ENCODE data around the gene FXYD6. TPM values are rescaled to one million over a fixed set of nuclear protein-coding genes. Genes with fewer than 3 reads are reported as not detected.

The FXYD6 gene
- total RNA-seq, 1 donor from 2014 or later = 10.5 TPM

DNA sequence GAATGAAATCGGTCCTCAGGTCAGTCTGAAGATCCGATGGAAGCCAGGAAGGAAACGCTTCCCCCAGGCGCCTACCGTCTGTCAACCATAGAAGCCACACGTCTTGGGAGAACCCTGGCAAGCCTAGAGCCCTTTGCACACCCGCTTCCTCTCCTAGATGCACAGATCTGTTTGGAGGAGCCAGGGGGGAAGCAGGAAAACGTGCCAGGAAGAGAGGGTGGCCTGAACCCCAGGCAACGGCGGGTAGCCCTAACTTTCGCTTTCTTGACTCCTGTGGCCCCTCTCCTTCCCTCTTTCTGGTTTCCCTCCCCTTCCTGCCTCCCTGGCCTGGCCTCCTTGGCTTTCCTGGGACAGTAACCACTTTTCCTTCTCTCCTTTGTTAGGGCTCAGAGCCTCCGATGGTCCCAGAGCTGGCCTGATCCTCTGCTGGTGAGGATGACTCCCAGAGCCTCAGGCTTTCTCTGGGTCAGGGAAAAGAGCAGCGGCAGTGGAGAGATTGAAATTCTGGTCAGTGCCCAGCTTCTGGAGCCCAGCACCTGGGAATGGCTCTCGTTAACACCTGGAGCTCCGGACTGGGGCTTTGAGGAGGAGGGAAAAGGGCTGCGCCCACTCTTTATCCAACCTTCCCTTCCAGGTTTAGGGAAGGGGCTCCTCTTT is 2.1 kb downstream of the FXYD6 start:
- H3K9ac ChIP-seq (ENCODE audit: low read length) = no peak overlapping the region
- peaks cover 45% of the 10 kb centered on the region for H3K27me3 ChIP-seq (ENCODE audit: insufficient read depth, low read length)
- peaks cover 16% of the 10 kb centered on the region for H3K4me1 Mint-ChIP-seq (ENCODE audit: low read depth, unreplicated experiment)

DNA sequence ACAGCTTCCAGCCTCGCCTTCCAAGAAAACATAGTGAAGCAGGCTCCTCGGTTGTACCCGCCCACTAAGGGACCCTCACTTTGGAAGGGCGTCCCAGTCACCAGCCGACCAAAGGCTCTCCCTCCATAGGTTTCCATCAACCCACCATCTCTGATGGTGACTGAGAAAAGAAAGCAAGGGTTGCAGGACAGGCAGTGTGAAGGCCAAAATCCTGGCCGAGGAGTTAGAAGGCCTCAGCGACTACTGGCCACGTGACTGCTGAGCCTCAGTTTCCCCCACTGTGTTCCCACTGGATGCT is 2.7 kb downstream of the FXYD6 start:
- TF ChIP-seq EZH2 (IDR thresholded peaks at IDR 0.05; ENCODE audit: insufficient read depth, low read length) = no peak
- TF ChIP-seq, protein P1, sequence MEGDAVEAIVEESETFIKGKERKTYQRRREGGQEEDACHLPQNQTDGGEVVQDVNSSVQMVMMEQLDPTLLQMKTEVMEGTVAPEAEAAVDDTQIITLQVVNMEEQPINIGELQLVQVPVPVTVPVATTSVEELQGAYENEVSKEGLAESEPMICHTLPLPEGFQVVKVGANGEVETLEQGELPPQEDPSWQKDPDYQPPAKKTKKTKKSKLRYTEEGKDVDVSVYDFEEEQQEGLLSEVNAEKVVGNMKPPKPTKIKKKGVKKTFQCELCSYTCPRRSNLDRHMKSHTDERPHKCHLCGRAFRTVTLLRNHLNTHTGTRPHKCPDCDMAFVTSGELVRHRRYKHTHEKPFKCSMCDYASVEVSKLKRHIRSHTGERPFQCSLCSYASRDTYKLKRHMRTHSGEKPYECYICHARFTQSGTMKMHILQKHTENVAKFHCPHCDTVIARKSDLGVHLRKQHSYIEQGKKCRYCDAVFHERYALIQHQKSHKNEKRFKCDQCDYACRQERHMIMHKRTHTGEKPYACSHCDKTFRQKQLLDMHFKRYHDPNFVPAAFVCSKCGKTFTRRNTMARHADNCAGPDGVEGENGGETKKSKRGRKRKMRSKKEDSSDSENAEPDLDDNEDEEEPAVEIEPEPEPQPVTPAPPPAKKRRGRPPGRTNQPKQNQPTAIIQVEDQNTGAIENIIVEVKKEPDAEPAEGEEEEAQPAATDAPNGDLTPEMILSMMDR (IDR thresholded peaks at IDR 0.05; ENCODE audit: insufficient read depth, low read depth, low read length) = no peak
- Histone ChIP-seq H3K36me3 (ENCODE audit: insufficient read depth, low read length) (no peaks in the 10 kb centered on the region), H3K27me3 (ENCODE audit: insufficient read depth, low read length) (peaks cover 42% of the 10 kb centered on the region), H3K4me1 (ENCODE audit: insufficient read depth, low read length) (peaks cover 5% of the 10 kb centered on the region), H3K9ac (ENCODE audit: low read length) (no peak overlapping the region), H3K79me2 (ENCODE audit: insufficient read depth, low read length) (no peaks in the 10 kb centered on the region), H2AFZ (ENCODE audit: low read depth, low read length) (no peak overlapping the region), H3K9me3 (ENCODE audit: insufficient read depth, low read depth, low read length) (no peaks in the 10 kb centered on the region), H3K27ac (ENCODE audit: low read depth, low read length) (no peak overlapping the region), H4K20me1 (ENCODE audit: insufficient read depth, low read length) (peaks cover 4% of the 10 kb centered on the region), H3K4me3 (ENCODE audit: insufficient read depth, low read depth, low read length) (no peak overlapping the region), H3K4me2 (ENCODE audit: low read length) (no peak overlapping the region)
- Mint-ChIP-seq H3K27me3 (ENCODE audit: low read depth, unreplicated experiment) (peaks cover 55% of the 10 kb centered on the region), H3K36me3 (ENCODE audit: low read depth, unreplicated experiment) (no peaks in the 10 kb centered on the region), H3K4me3 (ENCODE audit: unreplicated experiment) (no peak overlapping the region), H3K9me3 (ENCODE audit: unreplicated experiment) (peaks cover 4% of the 10 kb centered on the region), H3K27ac (ENCODE audit: unreplicated experiment) (no peak overlapping the region), H3K4me1 (ENCODE audit: low read depth, unreplicated experiment) (peaks cover 16% of the 10 kb centered on the region)
- no peak for DNase-seq (ENCODE audit: low read depth)
- FAIRE-seq = no peak

More for the DNA sequence above, 2.1 kb downstream of the FXYD6 start:
- H2AFZ ChIP-seq (ENCODE audit: low read depth, low read length) = no peak overlapping the region
- no peak overlapping the region for H3K4me2 ChIP-seq (ENCODE audit: low read length)
- H3K4me3 Mint-ChIP-seq (ENCODE audit: unreplicated experiment) = no peak overlapping the region
- no peak overlapping the region for H3K27ac Mint-ChIP-seq (ENCODE audit: unreplicated experiment)
- peaks cover 60% of the 10 kb centered on the region for H3K27me3 Mint-ChIP-seq (ENCODE audit: low read depth, unreplicated experiment)
- no peak overlapping the region for H3K4me3 ChIP-seq (ENCODE audit: insufficient read depth, low read depth, low read length)
- H3K36me3 Mint-ChIP-seq (ENCODE audit: low read depth, unreplicated experiment) = no peaks in the 10 kb centered on the region
- FAIRE-seq (no peak), DNase-seq (ENCODE audit: low read depth) (no peak)
- TF ChIP-seq EZH2 (IDR thresholded peaks at IDR 0.05; ENCODE audit: insufficient read depth, low read length) = peak; percentile 3
- TF ChIP-seq, protein P1 (IDR thresholded peaks at IDR 0.05; ENCODE audit: insufficient read depth, low read depth, low read length) = no peak
- H3K4me1 ChIP-seq (ENCODE audit: insufficient read depth, low read length) = peaks cover 5% of the 10 kb centered on the region
- peaks cover 4% of the 10 kb centered on the region for H4K20me1 ChIP-seq (ENCODE audit: insufficient read depth, low read length)
- no peak overlapping the region for H3K27ac ChIP-seq (ENCODE audit: low read depth, low read length)
- peaks cover 6% of the 10 kb centered on the region for H3K9me3 Mint-ChIP-seq (ENCODE audit: unreplicated experiment)
- no peaks in the 10 kb centered on the region for H3K79me2 ChIP-seq (ENCODE audit: insufficient read depth, low read length)
- no peaks in the 10 kb centered on the region for H3K9me3 ChIP-seq (ENCODE audit: insufficient read depth, low read depth, low read length)
- H3K36me3 ChIP-seq (ENCODE audit: insufficient read depth, low read length) = no peaks in the 10 kb centered on the region
